Measurements from ENCODE around the gene MON1A.
A peak's percentile ranks its signal among the peaks of the same experiment; 100 is the strongest.

The MON1A gene

GRCh38 chr3:49955636-49956035 lies 26.0 kb upstream of the MON1A start:
- H2AFZ ChIP-seq (ENCODE audit: low read depth, low read length, severe bottlenecking), result no peak overlapping the region
- peaks cover 28% of the 10 kb centered on the region for H3F3A ChIP-seq (ENCODE audit: insufficient read depth)
- TF ChIP-seq EZH2phosphoT487 (conservative IDR thresholded peaks at IDR 0.05; ENCODE audit: low read length), result no peak
- no peak for TF ChIP-seq CTCF (IDR thresholded peaks at IDR 0.05; ENCODE audit: insufficient read depth, low read length, poor library complexity, severe bottlenecking)
- H3K36me3 ChIP-seq (ENCODE audit: low read length), result no peaks in the 10 kb centered on the region
- H3K27me3 ChIP-seq (ENCODE audit: low read length), result no peaks in the 10 kb centered on the region
- H3K9ac ChIP-seq (ENCODE audit: low read length), result no peak overlapping the region
- peak overlapping the region; percentile 67 for H3K27ac ChIP-seq (ENCODE audit: low read depth, low read length)
- no peaks in the 10 kb centered on the region for H3K9me2 ChIP-seq (replicated peaks; ENCODE audit: insufficient read depth, low read length)
- H3K9me3 ChIP-seq (ENCODE audit: insufficient read depth, low read length), result no peaks in the 10 kb centered on the region
- H4K20me1 ChIP-seq (ENCODE audit: low read depth, low read length), result no peaks in the 10 kb centered on the region
- H3K4me3 ChIP-seq (ENCODE audit: insufficient read depth, low read length, poor library complexity, severe bottlenecking), result no peak overlapping the region
- peaks cover 100% of the 10 kb centered on the region for H3K79me2 ChIP-seq (ENCODE audit: insufficient read depth, low read length)
- H3K4me2 ChIP-seq (ENCODE audit: low read depth, low read length, poor library complexity, severe bottlenecking), result peak overlapping the region; percentile 24

- H3K27me3 ChIP-seq (ENCODE audit: low read length), result no peaks in the 10 kb centered on the region
- no peak overlapping the region for H3K4me3 ChIP-seq (ENCODE audit: insufficient read depth, low read length, poor library complexity, severe bottlenecking)
- no peak overlapping the region for H3K9ac ChIP-seq (ENCODE audit: low read length)
- H3K36me3 ChIP-seq (ENCODE audit: low read length), result no peaks in the 10 kb centered on the region
- H3F3A ChIP-seq (ENCODE audit: insufficient read depth), result peaks cover 26% of the 10 kb centered on the region
- H2AFZ ChIP-seq (ENCODE audit: low read depth, low read length, severe bottlenecking), result no peak overlapping the region
- H4K20me1 ChIP-seq (ENCODE audit: low read depth, low read length), result no peaks in the 10 kb centered on the region
- H3K79me2 ChIP-seq (ENCODE audit: insufficient read depth, low read length), result peaks cover 100% of the 10 kb centered on the region
- no peaks in the 10 kb centered on the region for H3K9me2 ChIP-seq (replicated peaks; ENCODE audit: insufficient read depth, low read length)
- H3K9me3 ChIP-seq (ENCODE audit: insufficient read depth, low read length), result no peaks in the 10 kb centered on the region
- H3K4me2 ChIP-seq (ENCODE audit: low read depth, low read length, poor library complexity, severe bottlenecking), result no peak overlapping the region
- peak overlapping the region; percentile 40; the same call in 1 of the 2 replicates for H3K27ac ChIP-seq (ENCODE audit: low read depth, low read length)
- TF ChIP-seq CTCF (IDR thresholded peaks at IDR 0.05; ENCODE audit: insufficient read depth, low read length, poor library complexity, severe bottlenecking) (no peak), EZH2phosphoT487 (conservative IDR thresholded peaks at IDR 0.05; ENCODE audit: low read length) (no peak)
Measured at GRCh38 chr3:49952924-49953323, 23.3 kb upstream of the MON1A start.

- Histone ChIP-seq H3K79me2 (ENCODE audit: insufficient read depth, low read length) (peaks cover 69% of the 10 kb centered on the region), H3K9me2 (replicated peaks; ENCODE audit: insufficient read depth, low read length) (no peaks in the 10 kb centered on the region), H3K36me3 (ENCODE audit: low read length) (peaks cover 32% of the 10 kb centered on the region), H2AFZ (ENCODE audit: low read depth, low read length, severe bottlenecking) (no peak overlapping the region), H3K9me3 (ENCODE audit: insufficient read depth, low read length) (peaks cover 16% of the 10 kb centered on the region; the same call in 1 of the 2 replicates), H3K9ac (ENCODE audit: low read length) (no peak overlapping the region), H3K27ac (ENCODE audit: low read depth, low read length) (peak overlapping the region; percentile 89), H3K4me2 (ENCODE audit: low read depth, low read length, poor library complexity, severe bottlenecking) (peak overlapping the region; percentile 79), H3F3A (ENCODE audit: insufficient read depth) (peaks cover 56% of the 10 kb centered on the region), H4K20me1 (ENCODE audit: low read depth, low read length) (peaks cover 3% of the 10 kb centered on the region; the same call in 1 of the 2 replicates), H3K4me3 (ENCODE audit: insufficient read depth, low read length, poor library complexity, severe bottlenecking) (peak overlapping the region; percentile 20), H3K27me3 (ENCODE audit: low read length) (no peaks in the 10 kb centered on the region)
- TF ChIP-seq EZH2phosphoT487 (conservative IDR thresholded peaks at IDR 0.05; ENCODE audit: low read length) (no peak), CTCF (IDR thresholded peaks at IDR 0.05; ENCODE audit: insufficient read depth, low read length, poor library complexity, severe bottlenecking) (no peak)
Measured at GRCh38 chr3:49942651-49943050, 13.0 kb upstream of the MON1A start.

Measured in SU-DHL-6 (cell line).